Endodermal cell (in vitro differentiated cells): ENCODE measurements around the gene CAPN3. TPM values are rescaled to one million over a fixed set of nuclear protein-coding genes. Genes with fewer than 3 reads are reported as not detected.

ENCODE experiments used
- DNase-seq: peaks from one replicate; pipeline ENCODE4 v3.0.0-alpha.2; 2017
- H3K27ac ChIP-seq: 2 replicates; pipeline ENCODE4 v1.5.1; 2013; ENCODE audit warnings: mild to moderate bottlenecking, low read depth, low read length, moderate library complexity
- H3K27me3 ChIP-seq: 2 replicates; pipeline ENCODE4 v1.6.1; 2013; ENCODE audit warnings: mild to moderate bottlenecking, low read length, moderate library complexity; ENCODE audit not compliant: insufficient read depth, control insufficient read depth, poor library complexity, severe bottlenecking
- H3K36me3 ChIP-seq: 2 replicates; pipeline ENCODE4 v1.7.0; 2013; ENCODE audit warnings: mild to moderate bottlenecking, low read length, moderate library complexity; ENCODE audit not compliant: control insufficient read depth, insufficient read depth
- H3K4me1 ChIP-seq: one replicate; pipeline ENCODE4 v1.7.0; 2013; ENCODE audit warnings: low read length; ENCODE audit not compliant: control insufficient read depth, insufficient read depth
- H3K4me3 ChIP-seq: 2 replicates; pipeline ENCODE4 v1.5.1; 2013; ENCODE audit warnings: mild to moderate bottlenecking, low read length, moderate library complexity
- H3K9ac ChIP-seq: 2 replicates; pipeline ENCODE4 v1.6.1; 2013; ENCODE audit warnings: mild to moderate bottlenecking, low read length, moderate library complexity; ENCODE audit not compliant: poor library complexity, severe bottlenecking; ENCODE audit errors: extremely low read depth
- H3K9me3 ChIP-seq: 2 replicates; pipeline ENCODE4 v1.6.1; 2013; ENCODE audit warnings: mild to moderate bottlenecking, low read length, moderate library complexity; ENCODE audit not compliant: control insufficient read depth
- H3K27ac Mint-ChIP-seq: 2 replicates; pipeline ENCODE4 v1.8.0; 2020; ENCODE audit warnings: mixed read lengths
- H3K27me3 Mint-ChIP-seq: 2 replicates; pipeline ENCODE4 v1.8.0; 2021; ENCODE audit warnings: mild to moderate bottlenecking, mixed read lengths; ENCODE audit not compliant: insufficient read depth
- H3K36me3 Mint-ChIP-seq: 2 replicates; pipeline ENCODE4 v1.8.0; 2020; ENCODE audit warnings: low read depth, mixed read lengths
- H3K4me1 Mint-ChIP-seq: 2 replicates; pipeline ENCODE4 v1.8.0; 2020; ENCODE audit warnings: mixed read lengths
- H3K4me3 Mint-ChIP-seq: 2 replicates; pipeline ENCODE4 v1.8.0; 2020; ENCODE audit warnings: mild to moderate bottlenecking, moderate library complexity, mixed read lengths
- H3K9me3 Mint-ChIP-seq: 2 replicates; pipeline ENCODE4 v1.8.0; 2020; ENCODE audit warnings: mild to moderate bottlenecking, mixed read lengths
- CTCF ChIP-seq: fragments of 200-600 bp; sonication (generic); conservative IDR thresholded peaks from 2 replicates; pipeline ENCODE4 v1.5.0; 2021; ENCODE audit warnings: antibody characterized with exemption, mild to moderate bottlenecking
- WGBS, 2 experiments: methylation state at CpG; one replicate each; pipeline versions ENCODE4 v1.1.5 to v1.1.7; 2013; ENCODE audit warnings: missing lambda C conversion rate in 2 of 2, mixed read lengths in 1 of 2; ENCODE audit not compliant: insufficient coverage in 1 of 2, insufficient read length in 1 of 2; 5-methylcytosine and 5-hydroxymethylcytosine counted together
- total RNA-seq, 2 donors: library from RNA; stranded (reverse); fragmentation: NEBNext Ultra II Directional in 1 of 2; extraction: Animal tissue kit (Norgen Biotek cat#: 25700) in 1 of 2; gene quantifications; 2 replicates in 1 of 2; 3 replicates in 1 of 2; pipeline ENCODE4 v1.2.1, GENCODE V29; 2021

Gene CAPN3
- total RNA-seq, 2 donors from 2014 or later, result 0.77 to 1.5 TPM

GRCh38 chr15:42367041-42367440 is 7.7 kb downstream of the CAPN3 start:
- WGBS, 2 experiments, result 52 to 82% methylated on average over 4 to 5 of the region's 5 CpGs
- Histone ChIP-seq H3K9me3 (peaks cover 18% of the 10 kb centered on the region), H3K4me3 (no peak overlapping the region), H3K27me3 (peaks cover 20% of the 10 kb centered on the region), H3K9ac (no peak overlapping the region), H3K36me3 (no peaks in the 10 kb centered on the region), H3K27ac (no peak overlapping the region), H3K4me1 (peaks cover 4% of the 10 kb centered on the region)
- peaks cover 25% of the 10 kb centered on the region for H3K9me3 Mint-ChIP-seq
- H3K27me3 Mint-ChIP-seq, result peaks cover 45% of the 10 kb centered on the region
- no peak overlapping the region for H3K4me3 Mint-ChIP-seq
- peaks cover 3% of the 10 kb centered on the region for H3K36me3 Mint-ChIP-seq
- H3K4me1 Mint-ChIP-seq, result peaks cover 10% of the 10 kb centered on the region
- no peak for TF ChIP-seq CTCF
- no peak for DNase-seq
- H3K27ac Mint-ChIP-seq, result no peak overlapping the region

GRCh38 chr15:42368096-42368495 is 8.8 kb downstream of the CAPN3 start:
- DNase-seq, result no peak
- Mint-ChIP-seq H3K4me1 (peaks cover 7% of the 10 kb centered on the region), H3K9me3 (peaks cover 25% of the 10 kb centered on the region), H3K36me3 (peaks cover 3% of the 10 kb centered on the region), H3K27me3 (peaks cover 42% of the 10 kb centered on the region), H3K4me3 (no peak overlapping the region), H3K27ac (no peak overlapping the region)
- peaks cover 4% of the 10 kb centered on the region for H3K4me1 ChIP-seq
- no peak overlapping the region for H3K27ac ChIP-seq
- H3K27me3 ChIP-seq, result peaks cover 20% of the 10 kb centered on the region
- no peak overlapping the region for H3K9ac ChIP-seq
- WGBS, 2 experiments, result 89 to 91% methylated on average over 2 to 3 of the region's 3 CpGs
- H3K9me3 ChIP-seq, result peaks cover 18% of the 10 kb centered on the region
- H3K36me3 ChIP-seq, result no peaks in the 10 kb centered on the region
- TF ChIP-seq CTCF, result no peak
- H3K4me3 ChIP-seq, result no peak overlapping the region

DNA sequence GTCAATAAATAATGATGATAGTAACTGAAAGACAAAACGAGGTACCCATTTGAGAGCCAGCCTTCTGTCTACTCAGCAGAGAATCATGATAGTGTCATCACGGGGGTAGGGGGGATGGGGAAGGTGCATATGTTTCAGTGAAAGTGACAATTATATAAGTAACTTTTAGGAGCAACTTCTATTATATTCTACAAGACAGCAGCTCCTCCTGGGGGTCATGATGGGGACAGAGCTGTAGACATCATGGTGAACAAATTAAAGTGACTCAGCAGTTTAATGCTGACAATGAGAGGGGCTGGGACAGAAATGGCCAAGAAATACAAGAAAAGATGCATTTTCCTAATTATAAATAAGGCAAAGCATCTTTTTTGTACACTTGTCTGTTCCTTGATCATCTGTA is 11.8 kb downstream of the CAPN3 start:
- Histone ChIP-seq H3K36me3 (no peaks in the 10 kb centered on the region), H3K27me3 (peaks cover 3% of the 10 kb centered on the region), H3K9me3 (peaks cover 21% of the 10 kb centered on the region), H3K4me3 (no peak overlapping the region), H3K9ac (no peak overlapping the region), H3K4me1 (no peaks in the 10 kb centered on the region), H3K27ac (no peak overlapping the region)
- no peak for TF ChIP-seq CTCF
- H3K27ac Mint-ChIP-seq, result no peak overlapping the region
- H3K4me1 Mint-ChIP-seq, result no peaks in the 10 kb centered on the region
- peaks cover 23% of the 10 kb centered on the region for H3K27me3 Mint-ChIP-seq
- WGBS, 2 experiments, result 92% methylated on average over 2 of the region's 2 CpGs; no CpG with 5 or more reads in 1 of the 2 experiments
- no peak overlapping the region for H3K4me3 Mint-ChIP-seq
- H3K36me3 Mint-ChIP-seq, result peaks cover 3% of the 10 kb centered on the region
- no peak for DNase-seq
- peaks cover 25% of the 10 kb centered on the region for H3K9me3 Mint-ChIP-seq
